HG03571 (cell line): ENCODE data around the gene NUBP2.
"Not testable (repeated sequence)": the region's sequence is repeated elsewhere in the genome, so short reads cannot be mapped to it uniquely, and the experiment has no call there.

Experiments
- ATAC-seq: cut with Tn5 transposase; IDR thresholded peaks from one replicate; pipeline ENCODE4 v1.9.1; 2021; ENCODE audit not compliant: unreplicated experiment

NUBP2 gene

GRCh38 chr16:1794908-1795666 lies 12.3 kb downstream of the NUBP2 start:
- no peak for ATAC-seq

GRCh38 chr16:1799263-1799662 lies 16.5 kb downstream of the NUBP2 start:
- ATAC-seq = not testable (repeated sequence)

- no peak for ATAC-seq
Observed at GRCh38 chr16:1800701-1801100, 17.9 kb downstream of the NUBP2 start.

GRCh38 chr16:1807626-1808025 lies 24.9 kb downstream of the NUBP2 start:
- ATAC-seq = no peak

GRCh38 chr16:1808691-1809090 lies 25.9 kb downstream of the NUBP2 start:
- ATAC-seq = no peak

- no peak for ATAC-seq
Observed at GRCh38 chr16:1809281-1809801, 26.6 kb downstream of the NUBP2 start.

- no peak for ATAC-seq
Observed at GRCh38 chr16:1810106-1810505, 27.3 kb downstream of the NUBP2 start.

GRCh38 chr16:1810536-1810935 lies 27.8 kb downstream of the NUBP2 start:
- ATAC-seq = no peak

- no peak for ATAC-seq
Observed at GRCh38 chr16:1812732-1813163, 30.0 kb downstream of the NUBP2 start.

GRCh38 chr16:1815461-1815860 lies 32.7 kb downstream of the NUBP2 start:
- no peak for ATAC-seq

- ATAC-seq = no peak
Observed at GRCh38 chr16:1816396-1817275, 33.9 kb downstream of the NUBP2 start.

- no peak for ATAC-seq
Observed at GRCh38 chr16:1817276-1817589, 34.5 kb downstream of the NUBP2 start.

- no peak for ATAC-seq
Observed at GRCh38 chr16:1817716-1818115, 35.0 kb downstream of the NUBP2 start.

GRCh38 chr16:1818204-1818872 lies 35.6 kb downstream of the NUBP2 start:
- ATAC-seq = no peak

- ATAC-seq = no peak
Observed at GRCh38 chr16:1818873-1819525, 36.2 kb downstream of the NUBP2 start.

- ATAC-seq = no peak
Observed at GRCh38 chr16:1819611-1820010, 36.9 kb downstream of the NUBP2 start.

- ATAC-seq = no peak
Observed at GRCh38 chr16:1820096-1820945, 37.6 kb downstream of the NUBP2 start.

- no peak for ATAC-seq
Observed at GRCh38 chr16:1820946-1821290, 38.2 kb downstream of the NUBP2 start.

- no peak for ATAC-seq
Observed at GRCh38 chr16:1821861-1822611, 39.3 kb downstream of the NUBP2 start.
